ENCODE results near the gene MAPKAPK3.

Gene MAPKAPK3

GRCh38 chr3:50608278-50608677 lies 8.7 kb upstream of the MAPKAPK3 start:
- DNase-seq (ENCODE audit: low read depth in 2 of 2), result no peak

- no peak for DNase-seq (ENCODE audit: low read depth in 2 of 2)
Measured at GRCh38 chr3:50609071-50609762, 7.7 kb upstream of the MAPKAPK3 start.

- DNase-seq (ENCODE audit: low read depth in 2 of 2), result no peak
Measured at GRCh38 chr3:50609763-50610085, 7.2 kb upstream of the MAPKAPK3 start.

GRCh38 chr3:50610181-50610971 lies 6.6 kb upstream of the MAPKAPK3 start:
- DNase-seq (ENCODE audit: low read depth in 2 of 2), result no peak

GRCh38 chr3:50610992-50611463 lies 5.9 kb upstream of the MAPKAPK3 start:
- DNase-seq (ENCODE audit: low read depth in 2 of 2), result no peak

GRCh38 chr3:50611464-50612233 lies 5.3 kb upstream of the MAPKAPK3 start, which contains the start of gene CISH:
CISH (minus strand) TSS chr3:50611774; CDS start chr3:50611650, 124 bp downstream.
- DNase-seq (ENCODE audit: low read depth in 2 of 2), result peak; percentile 88 to 91

DNA sequence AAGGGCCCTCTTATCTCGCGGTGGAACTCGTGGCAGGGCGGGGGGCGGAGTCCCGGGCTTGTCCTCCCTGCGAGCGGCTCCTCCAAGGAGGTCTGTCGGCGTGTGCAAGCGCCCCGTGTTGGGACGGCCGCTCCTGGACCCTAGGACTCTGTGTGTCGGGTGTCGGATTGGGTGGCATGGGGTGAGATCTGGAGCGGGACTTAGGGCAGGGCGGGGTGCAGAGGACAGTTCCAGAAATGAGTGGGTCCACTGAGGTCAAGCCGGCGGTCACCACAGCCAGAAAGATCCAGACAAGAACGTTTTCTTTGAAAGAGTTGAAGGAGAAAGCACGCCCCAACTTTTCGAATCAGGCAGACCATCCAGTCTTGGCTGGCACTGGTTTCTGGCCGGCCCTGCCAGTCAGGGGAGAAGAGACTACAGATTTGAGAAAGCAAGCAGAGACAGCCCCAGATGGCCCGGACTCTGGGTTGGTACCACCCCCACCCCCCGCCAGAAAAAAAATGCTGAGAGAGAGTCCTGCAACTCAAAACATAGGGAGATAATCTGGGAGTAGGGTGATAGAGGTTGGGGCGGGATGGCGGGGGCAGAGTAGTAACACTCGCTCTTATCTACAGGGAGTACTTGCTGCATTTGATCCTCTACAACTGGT lies 4.6 kb upstream of the MAPKAPK3 start:
- DNase-seq (ENCODE audit: low read depth in 2 of 2), result no peak

DNA sequence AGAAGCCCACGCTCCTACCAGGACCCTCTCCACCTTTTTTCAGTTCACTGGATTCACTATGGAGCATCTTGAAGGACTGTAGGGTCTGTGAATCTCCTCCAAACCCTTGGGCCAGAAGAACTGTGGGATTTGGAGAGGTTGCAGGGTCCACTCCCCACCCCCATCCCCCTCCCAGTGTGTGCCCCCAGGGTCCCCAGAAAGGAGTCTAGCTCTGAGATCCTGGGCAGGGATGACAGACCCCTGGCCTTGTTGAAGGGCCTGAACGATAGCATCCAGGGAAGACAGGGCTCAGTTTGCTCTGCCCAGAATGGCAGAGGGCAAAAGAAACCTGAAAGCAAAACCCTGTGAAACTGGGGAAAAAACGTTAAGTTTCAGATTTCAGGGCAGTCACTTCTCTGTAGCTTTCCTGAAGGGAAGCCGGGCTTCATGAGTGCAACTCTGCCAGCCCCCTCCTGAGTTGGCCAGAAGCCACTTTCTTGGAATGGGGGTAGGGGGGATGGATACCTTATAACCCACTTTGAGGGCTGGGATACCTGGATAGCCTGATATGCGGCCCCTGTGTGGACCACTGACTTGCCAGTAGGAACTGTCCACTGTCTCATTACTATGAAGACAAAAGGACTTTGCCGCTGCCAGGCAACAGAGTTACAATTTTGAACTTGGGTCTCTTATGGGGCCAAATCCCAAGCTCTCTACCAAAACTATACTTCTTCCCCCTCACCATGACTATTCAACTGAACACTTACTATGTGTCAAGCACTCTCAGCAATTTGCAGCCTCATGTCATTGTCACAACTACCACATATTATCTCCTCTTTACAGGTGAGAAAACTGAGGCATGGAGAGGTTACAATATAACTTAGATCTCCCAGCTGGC lies 3.7 kb upstream of the MAPKAPK3 start:
- DNase-seq (ENCODE audit: low read depth in 2 of 2), result no peak

GRCh38 chr3:50615190-50615589 lies 1.8 kb upstream of the MAPKAPK3 start:
- no peak for DNase-seq (ENCODE audit: low read depth in 2 of 2)

DNA sequence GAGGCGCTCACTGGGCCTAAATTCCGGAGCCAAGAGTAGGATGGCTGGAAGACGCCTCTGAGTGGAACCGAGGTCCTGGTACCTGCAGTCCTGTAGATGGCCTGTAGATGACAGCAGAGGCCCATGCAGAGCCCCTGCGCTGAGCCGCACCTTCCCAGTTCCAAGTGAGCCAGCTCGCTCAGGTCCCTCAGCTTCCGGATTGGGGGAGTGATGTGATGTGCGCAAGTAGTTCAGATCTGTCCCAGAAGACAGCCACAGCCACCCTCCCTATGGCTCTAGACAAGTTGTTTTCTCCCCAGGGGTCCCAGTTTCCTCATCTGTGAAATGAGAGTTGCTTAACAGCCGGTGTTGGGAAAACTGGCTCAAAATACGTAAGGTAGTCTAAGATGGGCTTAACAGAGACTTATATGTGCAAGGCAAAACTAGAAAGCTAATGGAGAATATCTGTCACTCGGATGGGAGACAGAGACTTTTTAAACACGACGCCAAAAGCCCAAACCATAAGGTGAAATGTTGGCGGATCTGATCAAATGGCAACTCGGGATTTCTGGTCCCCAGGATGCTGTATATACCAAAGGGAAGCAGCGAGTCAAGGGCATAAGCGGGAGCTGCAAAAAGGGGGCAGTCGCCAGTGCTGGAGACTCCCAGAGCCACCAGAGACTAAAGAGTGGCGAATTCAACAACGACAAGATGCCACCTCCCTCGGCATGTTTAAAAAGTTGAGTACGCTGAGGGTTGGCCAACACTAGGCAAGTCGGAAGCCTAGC lies 765 bp upstream of the MAPKAPK3 start:
- DNase-seq (ENCODE audit: low read depth in 2 of 2), result no peak

GRCh38 chr3:50616770-50617095 lies 218 bp upstream of the MAPKAPK3 start:
- DNase-seq (ENCODE audit: low read depth in 2 of 2), result peak; percentile 69 to 70

DNA sequence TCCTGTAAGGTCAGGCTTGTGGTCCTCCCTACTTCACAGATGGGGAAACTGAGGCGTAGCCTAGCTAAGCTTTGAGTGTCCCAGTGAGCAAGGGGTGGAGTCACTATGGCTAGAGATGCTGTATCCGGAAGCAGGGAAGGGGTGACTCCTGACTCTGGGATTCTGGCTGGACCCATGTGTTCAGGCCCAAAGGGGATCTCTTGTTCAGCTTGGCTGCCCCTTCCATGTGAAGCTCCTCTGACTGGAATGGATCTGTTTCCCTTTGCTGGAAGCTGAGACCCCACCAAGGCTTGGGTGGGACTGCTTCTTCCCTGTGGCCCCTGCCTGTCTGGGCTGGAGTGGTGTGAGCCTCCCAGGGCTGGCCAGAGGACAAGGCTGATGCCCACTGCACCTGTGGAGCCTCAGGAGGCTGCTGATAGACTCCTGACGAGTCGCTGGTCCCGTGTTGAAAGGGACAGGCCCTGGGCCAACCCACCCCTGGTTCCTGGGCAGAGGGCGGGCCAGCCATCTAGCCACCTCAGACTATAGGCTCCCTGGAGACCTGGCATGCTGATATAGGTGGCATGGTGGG lies 1.0 kb downstream of the MAPKAPK3 start:
- no peak for DNase-seq (ENCODE audit: low read depth in 2 of 2)

GRCh38 chr3:50620420-50620819 lies 3.5 kb downstream of the MAPKAPK3 start:
- DNase-seq (ENCODE audit: low read depth in 2 of 2), result no peak

DNA sequence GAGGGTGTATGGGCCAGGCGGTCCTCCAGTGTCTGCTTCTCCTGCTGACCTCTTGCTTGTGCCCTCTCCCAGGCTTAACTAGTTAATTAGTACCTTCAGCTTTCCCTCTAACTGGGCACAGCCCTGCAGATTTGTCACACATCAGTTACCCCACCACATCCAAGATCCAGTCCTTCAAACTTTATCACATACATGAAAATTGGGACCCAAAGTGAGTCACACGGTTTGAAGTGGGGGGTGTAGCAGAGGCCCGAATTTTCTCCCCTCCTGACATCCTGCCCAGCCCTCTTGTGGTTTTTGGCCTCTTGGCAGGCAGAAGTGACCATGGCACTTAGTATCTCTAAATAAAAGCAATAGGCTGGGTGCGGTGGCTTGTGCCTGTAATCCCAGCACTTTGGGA lies 3.9 kb downstream of the MAPKAPK3 start:
- DNase-seq (ENCODE audit: low read depth in 2 of 2), result no peak

- DNase-seq (ENCODE audit: low read depth in 2 of 2), result no peak
Measured at GRCh38 chr3:50622881-50623280, 5.9 kb downstream of the MAPKAPK3 start.

DNA sequence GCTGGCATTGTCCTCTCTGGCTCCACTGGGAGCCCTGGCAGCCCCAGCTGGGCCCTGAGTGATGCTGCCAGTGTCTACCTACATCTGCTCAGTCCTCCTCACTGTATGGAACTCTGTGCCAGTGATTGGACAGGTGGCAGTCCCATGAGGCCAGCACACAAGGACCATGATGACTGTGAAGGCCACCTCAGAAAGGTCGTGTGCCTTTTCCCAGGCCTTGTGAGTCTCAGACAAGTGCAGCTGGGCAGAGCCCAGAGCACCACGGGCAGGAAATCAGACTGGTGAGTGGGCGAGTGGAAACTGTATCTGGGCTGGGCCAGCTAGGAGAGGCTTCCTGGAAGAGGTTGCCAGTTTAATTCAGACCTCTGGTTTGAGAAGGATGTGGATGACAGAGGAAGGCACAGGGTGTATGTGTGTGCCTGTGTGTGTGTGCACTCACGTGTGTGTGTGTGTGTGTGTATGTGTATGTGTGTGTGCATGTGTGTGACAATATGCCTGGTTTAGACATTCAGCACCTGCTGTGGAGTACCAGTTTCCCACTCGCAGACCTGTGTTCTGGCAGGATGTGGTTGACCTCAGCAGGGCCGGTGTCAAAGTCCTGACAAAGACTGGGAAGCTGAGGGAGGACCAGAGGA lies 7.0 kb downstream of the MAPKAPK3 start:
- no peak for DNase-seq (ENCODE audit: low read depth in 2 of 2)

DNA sequence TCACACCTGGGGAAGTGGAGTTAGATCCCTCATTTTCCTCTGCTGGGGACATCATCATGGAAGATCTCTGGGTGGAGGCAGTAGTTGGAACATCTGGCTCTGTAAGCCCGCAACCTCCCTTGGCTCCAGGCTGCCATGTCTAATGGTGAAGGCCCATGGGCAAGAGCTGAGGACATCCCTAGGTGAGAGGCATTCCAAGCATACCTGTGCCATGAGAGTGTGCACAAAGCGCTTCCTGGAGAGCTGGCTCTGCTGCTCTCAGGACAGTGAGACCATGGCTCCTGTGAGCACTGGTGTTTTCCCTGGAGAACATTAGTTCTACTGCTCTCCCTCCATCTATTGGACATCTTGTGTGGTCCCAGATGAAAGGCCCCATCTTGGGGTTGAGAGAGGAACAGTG lies 7.7 kb downstream of the MAPKAPK3 start:
- no peak for DNase-seq (ENCODE audit: low read depth in 2 of 2)

GRCh38 chr3:50625231-50626182 lies 8.6 kb downstream of the MAPKAPK3 start:
- no peak for DNase-seq (ENCODE audit: low read depth in 2 of 2)

Measured in fibroblast of skin of left biceps (primary cell).